Naive thymus-derived CD4-positive, alpha-beta T cell (primary cell): Measurements from ENCODE around the gene PIGA. TPM values are rescaled to one million over a fixed set of nuclear protein-coding genes. Genes with fewer than 3 reads are reported as not detected.

ENCODE experiments used
- ATAC-seq: fragments of 150-1000 bp; cut with Tn5 transposase; 2 replicates; pipeline ENCODE4 v1.10.0; 2021; ENCODE audit warnings: mild to moderate bottlenecking, moderate library complexity
- CTCF ChIA-PET: fragments of 350-600 bp; sonication (Branson Sonifier 250); formaldehyde crosslinking; loops from one replicate; lab custom pipeline; 2021; ENCODE audit warnings: antibody characterized with exemption; lab: Charles Lee
- POLR2A ChIA-PET: fragments of 350-600 bp; sonication (Branson Sonifier 250); formaldehyde crosslinking; loops from one replicate; lab custom pipeline; 2021; ENCODE audit warnings: antibody characterized with exemption, inconsistent platforms; lab: Charles Lee
- DNase-seq, 9 donors: peaks; one replicate each; pipeline versions ENCODE4 v3.0.0 to v3.0.0-alpha.2; 2020 to 2022; ENCODE audit warnings: mixed read lengths in 1 of 9
- H3K27ac ChIP-seq: one replicate; pipeline ENCODE4 v1.7.0; 2013; ENCODE audit warnings: mild to moderate bottlenecking, low read depth, low read length, moderate library complexity
- H3K27me3 ChIP-seq, 2 donors: one replicate each; pipeline ENCODE4 v1.7.0; 2013; ENCODE audit warnings: low read length in 2 of 2, mild to moderate bottlenecking in 2 of 2, moderate library complexity in 2 of 2; ENCODE audit not compliant: control insufficient read depth in 2 of 2, insufficient read depth in 2 of 2
- H3K36me3 ChIP-seq, 3 experiments: 1 replicate in 2 of 3; 2 replicates in 1 of 3; pipeline ENCODE4 v1.7.0; 2013; ENCODE audit warnings: low read length in 3 of 3, mild to moderate bottlenecking in 3 of 3, moderate library complexity in 1 of 3; ENCODE audit not compliant: insufficient read depth in 3 of 3, control insufficient read depth in 2 of 3
- H3K4me1 ChIP-seq, 2 donors: one replicate each; pipeline ENCODE4 v1.7.0; 2013; ENCODE audit warnings: low read length in 2 of 2, mild to moderate bottlenecking in 2 of 2, moderate library complexity in 1 of 2; ENCODE audit not compliant: control insufficient read depth in 2 of 2, insufficient read depth in 2 of 2
- H3K4me3 ChIP-seq: 2 replicates; pipeline ENCODE4 v1.7.0; 2013; ENCODE audit warnings: mild to moderate bottlenecking, low read length
- H3K9me3 ChIP-seq, 3 experiments: 1 replicate in 2 of 3; 2 replicates in 1 of 3; pipeline ENCODE4 v1.7.0; 2013; ENCODE audit warnings: low read length in 3 of 3; ENCODE audit not compliant: control insufficient read depth in 2 of 3
- H3K27ac Mint-ChIP-seq, 9 donors: one replicate each; pipeline ENCODE4 v1.8.0; 2020 to 2022; ENCODE audit warnings: mixed read lengths in 9 of 9, mild to moderate bottlenecking in 8 of 9, moderate library complexity in 5 of 9, inconsistent platforms in 2 of 9
- H3K27me3 Mint-ChIP-seq, 5 donors: one replicate each; pipeline ENCODE4 v1.8.0; 2021 to 2022; ENCODE audit warnings: mixed read lengths in 5 of 5, mild to moderate bottlenecking in 1 of 5
- H3K36me3 Mint-ChIP-seq, 5 donors: one replicate each; pipeline ENCODE4 v1.8.0; 2020 to 2022; ENCODE audit warnings: mixed read lengths in 5 of 5, mild to moderate bottlenecking in 3 of 5, inconsistent platforms in 1 of 5
- H3K4me1 Mint-ChIP-seq, 7 donors: one replicate each; pipeline ENCODE4 v1.8.0; 2020 to 2022; ENCODE audit warnings: mixed read lengths in 7 of 7, mild to moderate bottlenecking in 3 of 7, inconsistent platforms in 1 of 7
- H3K4me3 Mint-ChIP-seq, 10 donors: one replicate each; pipeline ENCODE4 v1.8.0; 2020 to 2022; ENCODE audit warnings: mild to moderate bottlenecking in 10 of 10, mixed read lengths in 10 of 10, moderate library complexity in 6 of 10, inconsistent platforms in 2 of 10
- H3K9me3 Mint-ChIP-seq, 11 donors: one replicate each; pipeline ENCODE4 v1.8.0; 2020 to 2022; ENCODE audit warnings: mixed read lengths in 11 of 11, mild to moderate bottlenecking in 4 of 11, inconsistent platforms in 1 of 11, moderate library complexity in 1 of 11
- intact Hi-C, 2 donors: fragments of 100-400 bp; cut with micrococcal nuclease; formaldehyde crosslinking; loops; one replicate each; pipeline ENCODE4 v1.15.1; 2023
- polyA plus RNA-seq, 2 donors: library from polyadenylated mRNA; unstranded; fragments of 300-500 nt; fragmentation: Illumina TruSeq; gene quantifications; one replicate each; pipeline ENCODE4 v1.2.3, GENCODE V29; 2021
- total RNA-seq, 6 experiments: library from RNA in 5 of 6; stranded (reverse) in 5 of 6; gene quantifications; 1 replicate in 5 of 6; 2 replicates in 1 of 6; pipeline ENCODE4 v1.2.3 and lab custom pipeline; 2021 to 2026

Gene PIGA
- total RNA-seq (100 to 1,000 TPM in 1 of 5 experiments, 10 to 100 TPM in 4; 23.8 to 102 (median 27.8) TPM), polyA plus RNA-seq (1 to 10 TPM; 4.0 to 6.3 TPM), total RNA-seq (lab: John Stamatoyannopoulos, UW) (105 reads per million, percentile 85 among the genes with 10 or more reads in this experiment)

DNA sequence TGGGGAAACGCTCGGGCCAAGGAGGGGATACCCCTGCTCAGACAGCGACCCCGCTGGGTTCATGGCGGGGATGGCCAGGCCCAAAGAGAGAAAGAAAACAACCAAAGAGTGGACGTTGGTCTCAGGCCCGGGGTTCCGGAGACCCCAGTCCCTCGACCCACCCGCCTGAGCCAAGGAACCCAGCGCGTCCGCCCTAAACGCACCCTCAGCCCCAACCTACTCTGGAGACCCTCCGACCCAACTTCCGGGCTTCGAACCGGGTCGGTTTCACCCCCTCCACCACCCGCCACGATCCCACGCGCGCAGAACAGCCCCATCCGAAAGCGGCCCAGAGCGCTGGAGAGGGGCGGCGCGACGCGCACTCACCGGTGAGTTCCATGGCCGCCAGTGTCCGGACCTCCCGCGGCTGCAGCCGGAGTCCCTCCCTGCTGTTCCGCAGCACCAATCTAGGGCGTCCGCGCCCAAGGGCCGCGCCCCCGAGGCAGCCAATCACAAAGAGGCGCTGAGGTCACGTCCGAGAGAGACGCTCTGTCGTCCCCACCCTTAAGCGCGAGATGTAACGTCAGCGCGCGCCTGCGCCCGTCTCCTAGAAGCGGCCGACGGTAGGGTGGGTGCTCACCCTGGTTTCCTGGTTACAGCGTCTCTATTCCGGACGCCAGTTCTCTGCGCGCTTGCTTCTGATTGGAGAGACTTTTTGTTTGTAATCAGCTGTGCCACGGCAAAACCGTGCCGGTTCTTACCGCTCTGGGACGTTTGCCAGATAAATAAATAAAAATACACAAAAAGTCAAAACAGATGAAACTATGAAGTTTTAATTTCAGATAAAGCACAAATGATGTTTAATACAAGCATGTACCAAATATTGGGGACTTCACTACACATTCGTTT is at the start of gene PIGA:
TSS of gene PIGA (minus strand) at position 389 of the 888 bp plus-strand sequence. CDS start 3,593 bp downstream, outside the sequence.
- peaks cover 0 to 3% (median 0%) of the 10 kb centered on the region in 11 donors for H3K9me3 Mint-ChIP-seq
- H3K36me3 ChIP-seq: no peaks in the 10 kb centered on the region
- H3K36me3 Mint-ChIP-seq: peaks cover 0 to 4% (median 0%) of the 10 kb centered on the region in 5 donors
- peak; percentile 71 to 95 (median 91) for DNase-seq
- peak within 1 kb of the TSS; percentile 84 for H3K27ac ChIP-seq
- no peaks in the 10 kb centered on the region for H3K27me3 ChIP-seq
- peaks cover 0 to 20% (median 18%) of the 10 kb centered on the region in 7 donors for H3K4me1 Mint-ChIP-seq
- intact Hi-C loops: loop anchor here (1.0 to 10.0 kb wide), 20 partner anchors 131 to 1682 kb away; partner anchors contain the start of genes AP1S2 (in 2 of the 2), CA5B (in 2 of the 2), FANCB (in 2 of the 2) and MOSPD2 (in 2 of the 2)
- peaks cover 0 to 6% of the 10 kb centered on the region in 2 donors for H3K4me1 ChIP-seq
- peaks cover 0 to 15% (median 9%) of the 10 kb centered on the region in 5 donors for H3K27me3 Mint-ChIP-seq
- H3K27ac Mint-ChIP-seq: peak within 1 kb of the TSS; percentile 75 to 96 (median 93)
- H3K4me3 Mint-ChIP-seq: peak within 1 kb of the TSS; percentile 87 to 93 (median 90)
- ATAC-seq: peak; percentile 92
- ChIA-PET CTCF (no interaction called here), POLR2A (interaction anchor here (1.0 kb wide), 1 partner anchor 462 kb away, joined by 5 read pairs; the partner anchor contains the start of genes FANCB and MOSPD2)
- H3K4me3 ChIP-seq: peak within 1 kb of the TSS; percentile 92
- no peaks in the 10 kb centered on the region for H3K9me3 ChIP-seq

GRCh38 chrX:15384304-15384703 is 49.0 kb upstream of the PIGA start, which contains the start of gene VEGFD:
Gene VEGFD, minus strand, starts transcription at chrX:15384413. Its CDS starts 467 bp downstream, at chrX:15383946.
- DNase-seq (no peak), ATAC-seq (no peak)
- H3K4me3 Mint-ChIP-seq: no peak within 1 kb of the TSS
- ChIA-PET CTCF (no interaction called here), POLR2A (interaction anchor here (0.6 kb wide), 1 partner anchor 9 kb away, joined by 3 read pairs; no protein-coding TSS in a partner anchor)
- Histone ChIP-seq H3K9me3 (no peaks in the 10 kb centered on the region), H3K27ac (no peak within 1 kb of the TSS), H3K27me3 (no peaks in the 10 kb centered on the region), H3K36me3 (no peaks in the 10 kb centered on the region), H3K4me3 (no peak within 1 kb of the TSS), H3K4me1 (no peaks in the 10 kb centered on the region)
- no peaks in the 10 kb centered on the region for H3K36me3 Mint-ChIP-seq
- H3K4me1 Mint-ChIP-seq: no peaks in the 10 kb centered on the region
- intact Hi-C loops: no loop called here
- H3K27me3 Mint-ChIP-seq: peaks cover 0 to 8% (median 4%) of the 10 kb centered on the region in 5 donors
- H3K9me3 Mint-ChIP-seq: peaks cover 0 to 1% (median 0%) of the 10 kb centered on the region in 11 donors
- H3K27ac Mint-ChIP-seq: no peak within 1 kb of the TSS

GRCh38 chrX:15382813-15383212 is 47.5 kb upstream of the PIGA start:
- Histone ChIP-seq H3K27ac (no peak overlapping the region), H3K9me3 (no peaks in the 10 kb centered on the region), H3K4me3 (no peak overlapping the region), H3K4me1 (no peaks in the 10 kb centered on the region), H3K36me3 (no peaks in the 10 kb centered on the region), H3K27me3 (no peaks in the 10 kb centered on the region)
- intact Hi-C loops: no loop called here
- Mint-ChIP-seq H3K27me3 (peaks cover 0 to 8% (median 4%) of the 10 kb centered on the region in 5 donors), H3K4me1 (peaks cover 0 to 2% (median 0%) of the 10 kb centered on the region in 7 donors), H3K27ac (no peak overlapping the region), H3K9me3 (peaks cover 0 to 1% (median 0%) of the 10 kb centered on the region in 11 donors), H3K4me3 (no peak overlapping the region), H3K36me3 (no peaks in the 10 kb centered on the region)
- ChIA-PET CTCF (no interaction called here), POLR2A (no interaction called here)
- DNase-seq (no peak), ATAC-seq (no peak)

DNA sequence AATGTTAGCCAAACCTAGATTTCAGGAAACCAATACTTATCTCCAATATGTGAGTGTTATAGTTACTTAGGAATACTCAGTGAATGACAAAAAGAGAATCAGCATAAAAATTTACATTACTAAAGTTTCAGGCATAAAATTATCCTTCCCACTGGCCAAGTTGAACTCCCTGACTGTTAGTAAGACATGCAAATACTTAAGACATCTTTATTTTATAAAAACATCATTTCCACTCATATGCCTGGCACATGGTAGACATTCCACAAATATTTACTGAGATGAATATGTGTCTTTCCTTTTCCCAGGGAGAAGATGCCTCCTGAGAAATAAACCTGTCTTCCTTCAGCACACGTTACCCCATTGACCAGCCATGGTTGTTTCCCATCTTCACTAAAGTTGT is 41.6 kb upstream of the PIGA start:
- no peaks in the 10 kb centered on the region for H3K4me1 ChIP-seq
- intact Hi-C loops: no loop called here
- CTCF ChIA-PET: no interaction called here
- Mint-ChIP-seq H3K4me3 (no peak overlapping the region), H3K27me3 (peaks cover 0 to 9% (median 0%) of the 10 kb centered on the region in 5 donors), H3K4me1 (peaks cover 0 to 3% (median 0%) of the 10 kb centered on the region in 7 donors), H3K27ac (no peak overlapping the region), H3K36me3 (no peaks in the 10 kb centered on the region), H3K9me3 (peaks cover 0 to 4% (median 0%) of the 10 kb centered on the region in 11 donors)
- H3K36me3 ChIP-seq: no peaks in the 10 kb centered on the region
- ATAC-seq (no peak), DNase-seq (no peak)
- POLR2A ChIA-PET: no interaction called here
- no peaks in the 10 kb centered on the region for H3K27me3 ChIP-seq
- no peak overlapping the region for H3K4me3 ChIP-seq
- no peaks in the 10 kb centered on the region for H3K9me3 ChIP-seq
- H3K27ac ChIP-seq: no peak overlapping the region

GRCh38 chrX:15373976-15374375 is 38.7 kb upstream of the PIGA start:
- ChIA-PET CTCF (interaction anchor here (1.0 kb wide), 1 partner anchor 10 kb away, joined by 3 read pairs; no protein-coding TSS in a partner anchor), POLR2A (no interaction called here)
- no peaks in the 10 kb centered on the region for H3K9me3 ChIP-seq
- DNase-seq (no peak), ATAC-seq (no peak)
- Mint-ChIP-seq H3K27me3 (peaks cover 0 to 9% (median 2%) of the 10 kb centered on the region in 5 donors), H3K36me3 (no peaks in the 10 kb centered on the region), H3K9me3 (peaks cover 0 to 4% (median 0%) of the 10 kb centered on the region in 11 donors), H3K4me3 (no peak overlapping the region), H3K27ac (no peak overlapping the region), H3K4me1 (peaks cover 0 to 2% (median 0%) of the 10 kb centered on the region in 7 donors)
- no peaks in the 10 kb centered on the region for H3K4me1 ChIP-seq
- H3K27ac ChIP-seq: no peak overlapping the region
- no peaks in the 10 kb centered on the region for H3K36me3 ChIP-seq
- no peak overlapping the region for H3K4me3 ChIP-seq
- no peaks in the 10 kb centered on the region for H3K27me3 ChIP-seq
- intact Hi-C loops: no loop called here

- no peak for DNase-seq
- Histone ChIP-seq H3K4me1 (no peaks in the 10 kb centered on the region), H3K9me3 (no peaks in the 10 kb centered on the region), H3K36me3 (no peaks in the 10 kb centered on the region), H3K27me3 (no peaks in the 10 kb centered on the region), H3K4me3 (no peak overlapping the region), H3K27ac (no peak overlapping the region)
- Mint-ChIP-seq H3K36me3 (no peaks in the 10 kb centered on the region), H3K4me3 (no peak overlapping the region), H3K9me3 (no peaks in the 10 kb centered on the region), H3K27me3 (peaks cover 14 to 31% (median 20%) of the 10 kb centered on the region in 5 donors), H3K27ac (no peak overlapping the region), H3K4me1 (peaks cover 0 to 4% (median 0%) of the 10 kb centered on the region in 7 donors)
- ChIA-PET POLR2A (interaction anchor here (0.6 kb wide), 1 partner anchor 122 kb away, joined by 3 read pairs; no protein-coding TSS in a partner anchor), CTCF (no interaction called here)
- ATAC-seq: peak; percentile 51
- intact Hi-C loops: no loop called here
Observed at GRCh38 chrX:15366506-15367352, 31.4 kb upstream of the PIGA start.
